ENCODE data around the gene ZNF615. TPM values are rescaled to one million over a fixed set of nuclear protein-coding genes. Genes with fewer than 3 reads are reported as not detected.
A peak's percentile ranks its signal among the peaks of the same experiment; 100 is the strongest.
"Not testable (repeated sequence)": the region's sequence is repeated elsewhere in the genome, so short reads cannot be mapped to it uniquely, and the experiment has no call there.

The ZNF615 gene
- total RNA-seq: 10 to 100 TPM; 12.0 to 12.2 TPM
- 16.7 to 36.2 reads per million in 2 donors for total RNA-seq

DNA sequence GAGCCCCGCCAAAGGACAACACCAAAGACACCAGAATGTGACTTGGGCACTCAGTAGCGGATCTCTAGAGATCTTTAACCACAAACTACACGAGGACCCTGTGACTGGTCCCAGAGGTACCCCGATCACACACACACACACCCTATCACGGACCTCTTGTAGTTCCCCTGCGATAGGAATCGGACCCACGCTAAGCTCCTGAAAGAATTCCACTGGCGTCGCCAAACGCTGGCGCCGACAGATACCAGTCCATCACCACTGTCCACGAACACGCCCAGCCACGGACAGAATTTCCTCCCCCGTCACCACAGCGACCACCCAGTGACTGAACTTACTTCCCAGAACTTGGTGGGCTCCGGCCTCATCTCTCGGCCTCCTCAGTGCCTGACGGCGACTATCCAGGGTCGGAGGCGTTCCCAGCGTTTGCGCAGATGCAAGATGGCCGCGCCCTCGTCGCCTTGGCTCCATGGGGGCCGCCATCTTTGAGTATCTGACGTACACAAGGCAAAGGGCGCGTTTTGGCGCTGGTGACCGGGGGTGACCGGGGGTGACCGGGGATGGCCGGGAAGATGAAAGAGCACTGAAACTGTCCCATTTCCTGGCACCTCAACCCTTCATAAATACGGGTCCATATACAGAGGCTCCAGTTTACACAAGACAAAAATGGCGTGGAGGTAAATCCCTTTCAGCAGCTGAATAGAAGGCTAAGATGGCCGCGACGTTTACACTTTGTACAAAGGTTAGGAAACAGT, at the start of gene ZNF615:
TSS of gene ZNF615 (minus strand) at position 406 of the 752 bp plus-strand sequence. CDS start 4,500 bp downstream, outside the sequence.
- ATAC-seq (peak; percentile 94), DNase-seq (peak; percentile 66 to 84 (median 71))
- Mint-ChIP-seq H3K4me3 (peak within 1 kb of the TSS; percentile 92), H3K36me3 (ENCODE audit: low read depth) (peaks cover 10% of the 10 kb centered on the region), H3K27ac (peak within 1 kb of the TSS; percentile 85), H3K4me1 (peaks cover 7% of the 10 kb centered on the region), H3K27me3 (no peaks in the 10 kb centered on the region)
- peaks cover 10% of the 10 kb centered on the region for H3K9me3 ChIP-seq (ENCODE audit: control insufficient read depth, low read length, poor library complexity, severe bottlenecking)

DNA sequence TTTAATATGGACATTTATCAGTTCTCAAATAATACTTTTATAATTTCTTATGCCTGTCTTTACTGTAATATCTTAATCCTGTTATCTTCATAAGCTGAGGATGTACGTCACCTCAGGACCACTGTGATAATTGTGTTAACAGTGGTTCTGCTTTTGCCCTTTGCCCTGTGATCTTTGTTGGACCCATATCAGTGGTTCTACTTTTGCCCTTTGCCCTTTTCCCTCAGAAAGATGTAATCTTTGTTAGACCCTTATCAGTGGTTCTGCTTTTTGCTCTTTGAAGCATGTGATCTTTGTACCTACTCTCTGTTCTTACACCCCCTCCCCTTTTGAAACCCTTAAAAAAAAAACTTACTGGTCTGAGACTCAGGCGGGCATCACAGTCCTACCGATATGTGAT, 48.5 kb upstream of the ZNF615 start:
- not testable (repeated sequence) for ATAC-seq; H3K4me1 Mint-ChIP-seq; DNase-seq; H3K9me3 ChIP-seq (ENCODE audit: control insufficient read depth, low read length, poor library complexity, severe bottlenecking); H3K4me3 Mint-ChIP-seq; H3K27me3 Mint-ChIP-seq; H3K27ac Mint-ChIP-seq; H3K36me3 Mint-ChIP-seq (ENCODE audit: low read depth)

DNA sequence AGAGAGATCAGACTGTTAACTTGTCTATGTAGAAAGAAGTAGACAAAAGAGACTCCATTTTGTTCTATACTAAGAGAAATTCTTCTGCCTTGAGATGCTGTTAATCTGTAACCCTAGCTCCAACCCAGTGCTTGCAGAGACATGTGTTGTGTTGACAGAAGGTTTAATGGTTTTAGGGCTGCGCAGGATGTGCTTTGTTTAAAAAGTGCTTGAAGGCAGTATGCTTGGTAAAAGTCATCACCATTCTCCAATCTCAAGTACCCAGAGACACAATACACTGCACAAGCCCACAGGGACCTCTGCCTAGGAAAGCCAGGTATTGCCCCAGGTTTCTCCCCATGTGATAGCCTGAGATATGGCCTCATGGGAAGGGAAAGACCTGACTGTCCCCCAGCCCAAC, 43.7 kb upstream of the ZNF615 start:
- not testable (repeated sequence) for H3K9me3 ChIP-seq (ENCODE audit: control insufficient read depth, low read length, poor library complexity, severe bottlenecking); ATAC-seq; H3K27me3 Mint-ChIP-seq; H3K4me3 Mint-ChIP-seq; H3K27ac Mint-ChIP-seq; H3K4me1 Mint-ChIP-seq; DNase-seq; H3K36me3 Mint-ChIP-seq (ENCODE audit: low read depth)

DNA sequence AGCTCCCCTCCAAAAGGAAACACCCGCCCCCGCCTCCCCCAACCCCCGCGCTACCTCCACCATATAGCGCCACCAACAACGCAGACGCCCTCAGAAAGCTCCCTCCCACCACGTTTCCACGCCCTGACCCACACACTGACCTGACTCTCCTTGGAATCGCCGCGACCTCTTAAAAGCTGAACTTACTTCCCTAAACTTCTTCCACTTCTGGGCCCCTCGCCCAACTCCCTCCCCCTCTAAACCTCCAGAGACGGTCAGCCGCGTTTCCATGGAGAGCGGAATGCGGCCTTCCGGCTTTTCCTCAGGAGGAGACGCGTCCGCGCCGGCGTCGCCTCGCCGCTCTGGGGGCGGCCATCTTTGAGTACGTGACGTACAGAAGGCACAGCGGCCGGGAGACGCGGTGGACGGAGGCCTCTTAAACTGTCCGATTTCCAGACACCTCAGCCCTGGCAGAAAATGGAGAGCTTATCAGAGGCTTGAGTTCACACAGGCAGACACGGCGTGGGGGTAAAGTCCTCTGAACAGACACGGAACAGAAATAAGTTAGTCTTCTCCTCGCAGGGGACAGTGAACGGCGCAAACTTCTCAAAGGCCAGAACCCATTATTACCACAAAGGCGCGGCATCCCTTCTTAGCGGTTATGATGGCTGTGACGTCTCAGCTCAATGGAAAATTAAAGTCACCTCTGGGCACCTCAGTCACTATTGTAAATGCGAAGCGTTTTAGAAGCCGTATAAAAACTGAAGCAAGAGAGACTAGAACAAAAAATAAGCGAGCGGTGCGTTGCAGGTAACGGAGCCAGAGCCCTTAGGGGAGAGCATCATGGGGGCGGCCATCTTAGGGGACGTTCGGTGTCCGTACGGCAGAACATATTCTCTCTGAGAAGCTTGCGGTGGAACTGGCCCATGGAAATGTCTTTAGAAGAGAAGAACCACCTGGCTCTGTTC, 40.8 kb upstream of the ZNF615 start, which contains the start of gene ZNF432:
TSS of gene ZNF432 (minus strand) at position 284 of the 947 bp plus-strand sequence. CDS start 1,970 bp downstream, outside the sequence.
- Mint-ChIP-seq H3K4me3 (peak within 1 kb of the TSS; percentile 98), H3K27me3 (no peaks in the 10 kb centered on the region), H3K4me1 (peaks cover 8% of the 10 kb centered on the region), H3K27ac (peak within 1 kb of the TSS; percentile 99), H3K36me3 (ENCODE audit: low read depth) (peaks cover 6% of the 10 kb centered on the region)
- ATAC-seq (peak; percentile 89), DNase-seq (peak; percentile 61 to 74 (median 61))
- H3K9me3 ChIP-seq (ENCODE audit: control insufficient read depth, low read length, poor library complexity, severe bottlenecking): peaks cover 12% of the 10 kb centered on the region

DNA sequence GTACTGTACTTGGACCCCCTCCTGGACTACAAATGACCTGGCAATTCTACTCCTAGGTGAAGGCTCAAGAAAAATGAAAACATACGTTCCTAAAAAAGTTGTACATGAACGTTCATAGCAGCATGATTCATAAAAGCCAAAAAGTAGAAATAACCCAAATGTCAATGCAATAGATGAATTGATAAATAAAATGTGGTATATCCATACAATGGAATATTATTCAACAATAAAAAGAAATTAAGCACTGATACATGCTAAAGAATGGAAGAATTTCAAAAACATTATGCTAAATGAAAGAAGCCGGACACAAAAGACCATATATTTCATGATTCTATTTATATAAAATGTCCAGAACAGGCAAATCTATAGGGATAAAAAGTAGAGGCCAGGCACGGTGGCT, 31.2 kb upstream of the ZNF615 start:
- Mint-ChIP-seq H3K4me1 (no peaks in the 10 kb centered on the region), H3K27me3 (no peaks in the 10 kb centered on the region), H3K27ac (no peak overlapping the region)

DNA sequence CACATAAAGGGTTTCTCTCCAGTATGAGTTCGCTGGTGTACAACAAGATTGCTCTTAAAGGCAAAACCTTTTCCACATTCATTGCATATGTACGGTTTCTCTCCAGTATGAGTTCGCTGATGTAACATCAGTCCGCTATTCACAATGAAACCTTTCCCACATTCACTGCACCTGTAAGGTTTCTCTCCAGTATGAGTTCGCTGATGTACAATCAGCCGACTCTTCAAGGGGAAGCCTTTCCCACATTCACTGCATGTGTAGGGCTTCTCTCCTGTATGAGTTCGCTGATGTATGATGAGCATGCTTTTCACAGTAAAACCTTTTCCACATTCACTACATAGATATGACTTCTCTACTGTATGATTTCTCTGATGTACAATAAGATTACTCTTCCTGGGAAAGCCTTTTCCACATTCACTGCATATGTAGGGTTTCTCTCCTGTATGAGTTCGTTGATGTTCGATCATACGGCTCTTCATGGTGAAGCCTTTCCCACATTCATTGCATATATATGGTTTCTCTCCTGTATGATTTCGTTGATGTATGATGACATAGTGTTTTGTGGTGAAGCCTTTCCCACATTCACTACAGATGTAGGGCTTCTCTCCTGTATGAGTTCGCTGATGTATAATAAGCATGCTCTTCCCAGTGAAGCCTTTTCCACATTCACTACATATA, 26.2 kb upstream of the ZNF615 start:
- no peaks in the 10 kb centered on the region for H3K27me3 Mint-ChIP-seq
- no peaks in the 10 kb centered on the region for H3K4me1 Mint-ChIP-seq
- H3K27ac Mint-ChIP-seq: no peak overlapping the region
- H3K4me3 Mint-ChIP-seq: no peak overlapping the region
- ATAC-seq (no peak), DNase-seq (no peak)
- peaks cover 9% of the 10 kb centered on the region for H3K36me3 Mint-ChIP-seq (ENCODE audit: low read depth)
- H3K9me3 ChIP-seq (ENCODE audit: control insufficient read depth, low read length, poor library complexity, severe bottlenecking): peaks cover 83% of the 10 kb centered on the region

More for the DNA sequence above, 31.2 kb upstream of the ZNF615 start:
- no peak overlapping the region for H3K4me3 Mint-ChIP-seq
- ATAC-seq: no peak
- H3K9me3 ChIP-seq (ENCODE audit: control insufficient read depth, low read length, poor library complexity, severe bottlenecking): peaks cover 72% of the 10 kb centered on the region
- peaks cover 26% of the 10 kb centered on the region for H3K36me3 Mint-ChIP-seq (ENCODE audit: low read depth)
- no peak for DNase-seq

DNA sequence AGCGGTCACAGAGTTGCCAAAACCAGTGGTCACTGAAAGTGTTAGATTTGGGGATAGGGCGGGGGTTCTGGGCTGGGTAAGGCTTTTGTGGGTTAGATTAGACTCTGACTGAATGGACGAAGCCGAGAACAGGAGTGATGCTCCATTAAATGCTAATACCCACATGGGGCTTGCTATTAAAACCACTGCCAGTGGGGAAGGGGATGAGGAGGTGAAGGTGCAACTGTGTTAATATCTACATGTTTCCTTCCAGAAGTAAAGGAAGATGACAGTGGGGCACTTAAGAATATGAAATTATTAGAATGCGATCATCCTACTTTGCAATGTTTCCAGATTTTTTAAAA, 20.7 kb upstream of the ZNF615 start:
- Mint-ChIP-seq H3K4me1 (peaks cover 14% of the 10 kb centered on the region), H3K4me3 (peak overlapping the region; percentile 94), H3K36me3 (ENCODE audit: low read depth) (peaks cover 7% of the 10 kb centered on the region), H3K27me3 (no peaks in the 10 kb centered on the region), H3K27ac (peak overlapping the region; percentile 98)
- DNase-seq: no peak
- ATAC-seq: peak; percentile 37
- H3K9me3 ChIP-seq (ENCODE audit: control insufficient read depth, low read length, poor library complexity, severe bottlenecking): peaks cover 56% of the 10 kb centered on the region

DNA sequence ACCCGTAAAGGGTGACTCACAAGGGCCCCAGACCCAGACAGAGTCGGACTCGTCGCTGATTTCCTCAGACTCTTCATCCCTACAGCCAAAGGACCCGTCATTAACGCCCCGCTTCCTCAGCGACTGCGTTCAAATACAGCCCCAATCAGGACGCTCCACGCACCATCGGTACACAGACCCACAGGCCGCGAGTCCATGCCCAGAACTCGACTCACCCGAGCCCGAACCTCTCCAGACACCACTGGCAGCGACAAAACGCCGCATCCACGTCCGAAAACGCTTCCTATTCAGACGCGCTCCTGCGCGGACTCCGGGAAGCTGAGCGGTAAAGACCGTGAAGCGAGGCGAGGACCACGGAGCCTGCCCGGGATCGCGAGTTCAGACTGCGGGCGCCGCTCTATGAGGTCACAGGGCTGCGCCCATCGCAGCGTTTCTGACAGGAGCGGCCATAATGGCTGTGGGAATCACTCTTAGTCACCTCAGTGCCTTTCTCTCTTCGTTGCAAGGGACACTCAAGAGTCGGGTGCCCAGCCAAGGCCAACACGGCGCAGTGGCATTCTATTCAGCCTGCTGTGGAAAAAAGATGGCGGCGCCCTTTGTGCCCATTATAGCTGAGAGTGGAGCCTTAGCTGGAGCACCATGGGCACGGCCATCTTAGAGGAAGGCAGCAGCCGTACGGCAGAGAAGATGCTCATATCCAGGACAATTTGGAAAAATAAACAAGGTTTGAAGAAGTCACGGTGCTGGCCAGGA, 20.2 kb upstream of the ZNF615 start, which contains the start of gene ZNF614:
TSS of gene ZNF614 (minus strand) at position 353 of the 753 bp plus-strand sequence. CDS start 2,634 bp downstream, outside the sequence.
- peak; percentile 89 for ATAC-seq
- Mint-ChIP-seq H3K36me3 (ENCODE audit: low read depth) (peaks cover 7% of the 10 kb centered on the region), H3K4me1 (peaks cover 14% of the 10 kb centered on the region), H3K27ac (peak within 1 kb of the TSS; percentile 98), H3K4me3 (peak within 1 kb of the TSS; percentile 94), H3K27me3 (no peaks in the 10 kb centered on the region)
- peak; percentile 56 to 79 (median 57) for DNase-seq
- peaks cover 56% of the 10 kb centered on the region for H3K9me3 ChIP-seq (ENCODE audit: control insufficient read depth, low read length, poor library complexity, severe bottlenecking)

DNA sequence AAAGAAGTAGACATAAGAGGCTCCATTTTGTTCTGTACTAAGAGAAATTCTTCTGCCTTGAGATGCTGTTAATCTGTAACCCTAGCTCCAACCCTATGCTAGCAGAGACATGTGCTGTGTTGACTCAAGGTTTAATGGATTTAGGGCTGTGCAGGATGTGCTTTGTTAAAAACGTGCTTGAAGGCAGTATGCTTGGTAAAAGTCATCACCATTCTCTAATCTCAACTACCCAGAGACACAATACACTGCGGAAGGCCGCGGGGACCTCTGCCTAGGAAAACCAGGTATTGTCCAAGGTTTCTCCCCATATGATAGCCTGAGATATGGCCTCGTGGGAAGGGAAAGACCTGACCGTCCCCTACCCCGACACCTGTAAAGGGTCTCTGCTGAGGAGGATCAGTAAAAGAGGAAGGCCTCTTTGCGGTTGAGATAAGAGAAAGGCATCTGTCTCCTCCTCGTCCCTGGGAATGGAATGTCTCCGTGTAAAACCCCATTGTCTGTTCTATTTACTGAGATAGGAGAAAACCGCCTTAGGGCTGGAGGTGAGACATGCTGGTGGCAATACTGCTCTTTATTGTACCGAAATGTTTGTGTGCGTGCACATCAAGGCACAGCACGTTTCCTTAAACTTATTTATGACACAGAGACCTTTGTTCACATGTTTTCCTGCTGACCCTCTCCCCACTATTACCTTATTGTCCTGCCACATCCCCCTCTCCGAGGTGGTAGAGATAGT, 18.4 kb upstream of the ZNF615 start:
- H3K9me3 ChIP-seq (ENCODE audit: control insufficient read depth, low read length, poor library complexity, severe bottlenecking): peaks cover 47% of the 10 kb centered on the region
- DNase-seq; H3K4me3 Mint-ChIP-seq; H3K27ac Mint-ChIP-seq; H3K27me3 Mint-ChIP-seq; H3K36me3 Mint-ChIP-seq (ENCODE audit: low read depth); ATAC-seq: not testable (repeated sequence)
- H3K4me1 Mint-ChIP-seq: peaks cover 14% of the 10 kb centered on the region

DNA sequence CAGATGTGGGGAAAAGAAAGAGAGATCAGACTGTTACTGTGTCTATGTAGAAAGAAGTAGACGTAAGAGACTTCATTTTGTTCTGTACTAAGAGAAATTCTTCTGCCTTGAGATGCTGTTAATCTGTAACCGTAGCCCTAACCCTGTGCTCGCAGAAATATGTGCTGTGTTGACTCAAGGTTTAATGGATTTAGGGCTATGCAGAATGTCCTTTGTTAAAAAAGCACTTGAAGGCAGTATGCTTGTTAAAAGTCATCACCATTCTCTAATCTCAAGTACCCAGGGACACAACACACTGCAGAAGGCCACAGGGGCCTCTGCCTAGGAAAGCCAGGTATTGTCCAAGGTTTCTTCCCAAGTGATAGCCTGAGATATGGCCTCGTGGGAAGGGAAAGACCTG, 16.5 kb upstream of the ZNF615 start:
- DNase-seq, H3K27ac Mint-ChIP-seq, ATAC-seq, H3K4me3 Mint-ChIP-seq, H3K27me3 Mint-ChIP-seq: not testable (repeated sequence)
- H3K9me3 ChIP-seq (ENCODE audit: control insufficient read depth, low read length, poor library complexity, severe bottlenecking): peaks cover 52% of the 10 kb centered on the region
- Mint-ChIP-seq H3K4me1 (peaks cover 14% of the 10 kb centered on the region), H3K36me3 (ENCODE audit: low read depth) (peaks cover 10% of the 10 kb centered on the region)

DNA sequence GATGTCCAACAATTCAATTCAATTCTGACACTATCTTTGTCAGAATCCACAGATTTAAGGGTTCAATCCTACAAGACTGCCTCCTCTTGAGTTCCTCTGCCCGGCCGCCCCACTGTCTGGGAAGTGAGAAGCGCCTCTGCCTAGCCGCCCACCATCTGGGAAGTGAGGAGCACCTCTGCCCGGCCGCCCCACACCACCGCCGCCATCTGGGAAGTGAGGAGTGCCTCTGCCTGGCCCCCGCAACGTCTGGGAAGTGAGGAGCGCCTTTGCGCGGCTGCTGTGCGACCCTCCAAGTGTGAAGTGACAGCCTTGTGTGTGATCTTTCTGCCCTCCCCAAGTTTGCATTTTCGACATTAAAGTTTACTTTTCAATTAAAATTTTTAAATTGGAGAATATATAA, 14.2 kb upstream of the ZNF615 start:
- Mint-ChIP-seq H3K36me3 (ENCODE audit: low read depth) (peaks cover 17% of the 10 kb centered on the region), H3K27me3 (no peaks in the 10 kb centered on the region), H3K27ac (no peak overlapping the region), H3K4me3 (no peak overlapping the region), H3K4me1 (no peaks in the 10 kb centered on the region)
- H3K9me3 ChIP-seq (ENCODE audit: control insufficient read depth, low read length, poor library complexity, severe bottlenecking): peaks cover 69% of the 10 kb centered on the region
- DNase-seq: no peak
- no peak for ATAC-seq

DNA sequence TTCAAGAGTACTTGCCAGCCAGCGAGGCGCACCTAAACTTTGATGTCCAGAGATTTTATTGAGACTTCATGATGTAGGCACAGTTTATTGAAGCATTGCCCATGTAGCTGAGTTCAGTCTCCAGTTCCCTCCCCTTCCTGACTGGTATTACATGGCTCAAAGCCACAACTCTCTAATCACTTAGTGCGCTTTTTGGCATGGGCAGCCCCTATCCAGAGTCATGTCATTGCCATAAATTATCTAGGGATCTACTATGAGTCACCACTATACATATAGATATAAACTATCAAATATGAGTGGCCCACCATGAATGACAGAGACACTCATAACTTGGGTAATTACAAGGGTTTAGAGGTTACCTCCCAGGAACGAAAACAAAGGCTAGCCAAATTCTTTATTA, 12.5 kb upstream of the ZNF615 start:
- no peak for ATAC-seq
- no peak overlapping the region for H3K27ac Mint-ChIP-seq
- H3K27me3 Mint-ChIP-seq: no peaks in the 10 kb centered on the region
- peaks cover 21% of the 10 kb centered on the region for H3K36me3 Mint-ChIP-seq (ENCODE audit: low read depth)
- H3K4me1 Mint-ChIP-seq: no peaks in the 10 kb centered on the region
- peaks cover 75% of the 10 kb centered on the region for H3K9me3 ChIP-seq (ENCODE audit: control insufficient read depth, low read length, poor library complexity, severe bottlenecking)
- DNase-seq: no peak
- no peak overlapping the region for H3K4me3 Mint-ChIP-seq
